ENCODE results near the gene UNK.
"Not testable (repeated sequence)": the region's sequence is repeated elsewhere in the genome, so short reads cannot be mapped to it uniquely, and the experiment has no call there.

UNK gene

DNA sequence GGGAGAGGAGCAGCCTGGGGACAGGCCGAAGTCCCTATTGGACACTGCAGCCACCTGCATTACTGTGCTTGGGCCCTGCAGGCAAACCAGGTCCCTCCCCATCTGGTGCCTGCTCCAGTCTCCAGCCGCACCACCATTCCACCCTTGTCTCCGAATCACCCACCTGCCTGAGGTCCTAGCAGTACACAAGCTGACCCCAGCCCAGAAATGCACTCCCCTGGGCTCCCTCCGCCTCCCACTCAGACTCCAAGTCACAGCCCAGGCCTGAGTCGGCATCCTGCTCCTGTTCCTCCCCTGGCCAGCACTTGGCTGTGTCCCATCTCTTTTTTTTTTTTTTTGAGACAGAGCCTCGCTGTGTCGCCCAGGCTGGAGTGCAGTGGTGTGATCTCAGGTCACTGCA lies 53.3 kb downstream of the UNK start:
- no peak for DNase-seq (ENCODE audit: low spot score)

- DNase-seq (ENCODE audit: low spot score), result no peak
Observed at GRCh38 chr17:75838410-75838809, 53.8 kb downstream of the UNK start.

- DNase-seq (ENCODE audit: low spot score), result no peak
Observed at GRCh38 chr17:75839942-75840798, 55.6 kb downstream of the UNK start.

DNA sequence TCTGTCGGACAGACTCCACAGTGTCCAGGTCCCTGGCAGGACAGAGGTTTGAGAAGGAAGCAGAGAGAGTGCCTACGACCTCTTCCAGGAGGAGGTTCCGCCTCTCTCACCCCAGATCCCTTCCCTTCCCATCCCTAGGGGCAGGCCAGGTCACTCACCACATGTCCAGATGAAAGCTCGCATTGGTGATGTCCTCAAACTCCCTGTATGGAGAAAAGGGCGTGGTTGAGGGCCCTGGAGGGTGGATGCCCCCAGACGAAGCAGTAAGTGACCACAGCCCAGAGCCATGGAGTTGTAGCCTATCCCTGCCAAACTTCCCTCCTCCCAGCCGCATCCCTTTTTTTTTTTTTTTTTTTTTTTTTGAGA lies 56.2 kb downstream of the UNK start:
- no peak for DNase-seq (ENCODE audit: low spot score)

- no peak for DNase-seq (ENCODE audit: low spot score)
Observed at GRCh38 chr17:75842411-75842810, 57.8 kb downstream of the UNK start.

DNA sequence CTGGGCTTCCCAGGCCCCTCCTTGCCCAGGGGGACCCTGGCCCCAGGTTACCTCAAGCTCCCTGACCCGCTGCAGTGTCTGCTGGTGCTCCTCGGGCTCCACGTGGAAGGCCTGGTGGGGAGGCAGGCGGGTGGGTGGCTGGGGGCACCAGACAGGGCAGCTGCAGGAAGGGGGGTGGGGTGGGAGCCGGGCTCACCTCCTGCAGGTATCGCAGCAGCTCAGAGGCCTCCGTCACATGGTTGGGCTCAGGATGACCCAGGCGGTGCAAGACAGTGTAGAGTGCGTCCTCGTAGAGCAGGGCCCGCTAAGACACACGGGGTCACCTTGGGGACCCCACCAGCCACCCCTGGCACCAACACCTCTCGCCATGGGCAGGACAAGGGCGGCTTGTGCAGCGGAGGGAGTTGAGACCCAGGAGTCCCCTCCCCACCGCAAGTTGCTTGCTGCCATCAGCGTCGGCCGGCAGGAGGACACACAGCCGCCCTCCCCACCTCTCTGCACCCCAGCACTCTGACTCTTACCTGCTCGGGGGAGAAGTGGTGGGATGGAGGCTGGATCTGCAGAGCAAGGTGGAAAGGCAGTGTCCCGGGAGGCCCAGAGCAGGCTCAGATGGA lies 58.5 kb downstream of the UNK start:
- no peak for DNase-seq (ENCODE audit: low spot score)

- DNase-seq (ENCODE audit: low spot score), result no peak
Observed at GRCh38 chr17:75843577-75844529, 59.2 kb downstream of the UNK start, which contains the start of gene UNC13D. Gene UNC13D (minus strand): TSS chr17:75844404. CDS start chr17:75844337, 67 bp downstream.

GRCh38 chr17:75844530-75845057 lies 60.0 kb downstream of the UNK start:
- no peak for DNase-seq (ENCODE audit: low spot score)

DNA sequence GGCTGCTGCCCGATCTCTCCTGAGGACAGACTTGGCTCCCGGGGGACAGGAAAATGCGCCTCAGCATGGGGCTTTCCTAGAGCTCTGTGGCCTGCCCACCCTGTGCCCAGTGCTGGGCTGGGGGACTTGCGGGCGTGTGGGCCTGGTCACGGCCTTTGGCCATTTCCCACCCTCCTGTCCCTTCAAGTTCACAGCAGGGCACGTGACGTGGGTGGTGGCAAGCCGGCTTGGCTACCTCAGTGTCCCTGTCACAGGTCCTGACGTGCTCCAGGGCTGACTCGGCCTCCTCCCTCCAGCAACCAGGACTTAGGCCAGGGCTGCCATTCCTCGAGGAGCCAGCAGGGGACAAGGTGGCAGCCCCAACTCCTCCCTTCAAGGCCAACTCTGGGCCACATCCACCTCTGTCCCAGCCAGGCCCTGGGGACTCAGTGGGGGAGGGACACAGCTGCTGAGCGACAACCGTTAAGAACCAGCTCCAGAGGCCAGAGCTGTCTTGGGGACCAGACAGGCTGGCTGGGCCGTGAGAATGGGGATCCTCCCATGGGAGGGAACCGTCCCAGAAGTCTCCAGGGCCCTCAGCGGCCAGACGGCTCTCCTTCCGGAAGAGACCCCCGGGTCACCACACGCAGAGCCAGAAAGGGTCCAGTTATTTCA lies 60.6 kb downstream of the UNK start:
- DNase-seq (ENCODE audit: low spot score), result no peak

GRCh38 chr17:75845933-75846691 lies 61.5 kb downstream of the UNK start:
- DNase-seq (ENCODE audit: low spot score), result no peak

DNA sequence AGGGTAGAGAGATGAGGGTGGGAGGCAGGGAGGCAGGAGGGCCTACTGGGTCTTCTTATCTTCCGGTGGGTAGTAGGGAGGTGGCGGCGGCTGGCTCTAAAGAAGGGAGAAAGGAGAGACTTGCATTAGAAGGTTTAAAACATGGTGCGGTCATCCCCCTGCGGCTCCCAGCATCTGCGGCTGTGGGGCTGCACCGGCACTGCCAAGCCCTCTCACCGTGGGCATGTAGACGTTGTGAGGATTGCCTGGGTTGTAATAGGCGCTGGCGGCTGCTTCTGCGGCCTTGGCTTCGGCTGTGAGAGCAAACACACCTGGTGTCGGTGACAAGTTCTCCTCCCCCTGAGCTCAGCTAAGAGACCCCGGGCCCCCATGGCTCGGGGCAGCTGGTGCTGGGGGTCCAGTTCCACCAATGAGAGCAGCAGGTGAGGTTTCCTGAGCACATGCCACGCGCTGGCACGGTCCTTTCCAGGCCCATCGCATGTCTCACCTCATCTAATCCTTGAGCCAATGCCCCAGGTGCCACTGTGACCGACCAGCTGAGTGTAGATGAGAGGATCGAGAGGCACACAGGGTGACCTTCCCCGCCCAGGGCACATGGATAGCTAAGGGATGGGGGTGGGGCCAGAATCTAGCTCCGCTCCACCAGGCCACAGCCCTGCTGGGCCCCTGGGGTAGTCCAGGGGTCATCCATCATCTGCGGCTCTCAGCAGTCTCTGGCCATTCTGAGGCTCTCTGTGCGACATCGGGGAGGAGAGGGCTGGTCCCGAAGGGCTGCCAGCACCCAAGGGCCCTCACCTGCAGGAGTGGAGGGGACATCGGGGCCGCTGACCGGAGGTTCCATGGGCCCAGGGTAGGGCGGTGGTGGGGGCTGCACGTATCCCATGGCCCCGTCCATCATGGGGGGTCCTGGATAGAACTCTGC lies 62.3 kb downstream of the UNK start:
- no peak for DNase-seq (ENCODE audit: low spot score)

- no peak for DNase-seq (ENCODE audit: low spot score)
Observed at GRCh38 chr17:75847614-75848522, 63.3 kb downstream of the UNK start.

- DNase-seq (ENCODE audit: low spot score), result no peak
Observed at GRCh38 chr17:75848523-75849278, 64.1 kb downstream of the UNK start.

- DNase-seq (ENCODE audit: low spot score), result no peak
Observed at GRCh38 chr17:75849279-75849646, 64.7 kb downstream of the UNK start.

DNA sequence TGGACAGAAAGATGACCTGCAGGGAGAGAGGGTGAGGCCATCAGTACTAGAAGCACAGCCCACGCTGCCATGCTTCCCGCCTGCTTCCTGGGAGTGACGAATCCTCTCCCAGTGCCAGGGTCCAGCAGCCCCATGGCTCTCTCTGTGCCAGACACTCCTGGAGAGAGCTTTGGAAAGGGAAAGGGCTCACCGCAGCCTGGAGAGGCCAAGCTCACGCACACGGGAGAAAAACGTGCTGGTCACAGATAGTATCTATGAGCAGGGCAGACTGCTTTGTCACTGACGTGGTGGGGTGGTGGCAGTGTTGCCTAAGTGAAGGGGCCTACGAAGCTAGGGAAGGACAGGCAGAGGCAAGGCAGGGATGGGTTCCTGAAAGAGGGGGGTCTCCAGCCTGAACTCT lies 65.1 kb downstream of the UNK start:
- no peak for DNase-seq (ENCODE audit: low spot score)

- DNase-seq (ENCODE audit: low spot score), result no peak
Observed at GRCh38 chr17:75850928-75851692, 66.5 kb downstream of the UNK start.

DNA sequence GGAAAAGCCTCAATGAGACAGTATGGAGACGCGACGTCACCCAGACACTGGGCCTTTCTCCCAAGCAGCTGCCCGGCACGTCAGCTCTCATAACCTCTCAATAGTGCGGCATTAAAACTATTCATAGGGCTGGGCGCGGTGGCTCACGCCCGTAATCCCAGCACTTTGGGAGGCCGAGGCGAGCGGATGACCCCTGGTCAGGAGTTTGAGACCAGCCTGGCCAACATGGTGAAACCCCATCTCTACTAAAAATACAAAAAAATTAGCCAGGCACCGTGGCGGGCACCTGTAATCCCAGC lies 67.0 kb downstream of the UNK start:
- DNase-seq (ENCODE audit: low spot score), result not testable (repeated sequence)

DNA sequence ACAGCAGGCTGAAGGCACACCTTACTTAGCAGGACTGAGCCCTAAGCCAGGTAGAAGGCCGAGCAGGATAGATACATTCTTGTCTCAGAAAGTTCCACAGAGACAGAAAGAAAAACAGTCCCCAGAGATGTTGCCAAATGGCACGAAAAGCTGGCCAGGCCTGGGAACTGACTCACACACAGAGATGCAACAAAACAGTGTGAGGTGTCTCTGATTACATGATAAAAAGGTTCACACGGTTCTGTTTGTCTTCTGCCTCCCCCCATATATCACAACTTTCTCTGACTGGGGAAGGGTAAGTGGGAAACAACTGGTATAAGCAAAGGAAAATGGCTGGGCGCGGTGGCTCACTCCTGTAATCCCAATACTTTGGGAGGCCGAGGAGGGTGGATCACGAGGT lies 68.8 kb downstream of the UNK start:
- no peak for DNase-seq (ENCODE audit: low spot score)

Data from COLO829 (cell line).